ENCODE measurements around the gene CCNA2.

CCNA2 gene

DNA sequence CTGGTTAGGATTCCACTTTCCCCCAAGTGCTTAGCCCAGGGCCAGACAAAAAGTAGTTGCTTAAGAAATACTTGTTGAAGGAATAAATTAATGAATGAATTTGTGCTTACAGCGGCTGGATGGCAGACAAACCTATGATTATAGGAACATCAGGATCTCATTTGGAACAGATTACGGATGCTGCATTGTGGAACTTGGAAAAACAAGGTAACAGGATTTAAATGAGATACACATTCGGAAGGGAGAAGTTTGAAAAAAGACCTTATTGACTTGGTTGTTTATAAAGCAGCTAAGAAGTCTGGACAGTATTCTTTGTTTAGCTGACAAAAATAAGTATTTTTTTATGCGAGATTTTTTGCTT, 22.0 kb downstream of the CCNA2 start:
- no peak for DNase-seq (ENCODE audit: low read depth)

DNA sequence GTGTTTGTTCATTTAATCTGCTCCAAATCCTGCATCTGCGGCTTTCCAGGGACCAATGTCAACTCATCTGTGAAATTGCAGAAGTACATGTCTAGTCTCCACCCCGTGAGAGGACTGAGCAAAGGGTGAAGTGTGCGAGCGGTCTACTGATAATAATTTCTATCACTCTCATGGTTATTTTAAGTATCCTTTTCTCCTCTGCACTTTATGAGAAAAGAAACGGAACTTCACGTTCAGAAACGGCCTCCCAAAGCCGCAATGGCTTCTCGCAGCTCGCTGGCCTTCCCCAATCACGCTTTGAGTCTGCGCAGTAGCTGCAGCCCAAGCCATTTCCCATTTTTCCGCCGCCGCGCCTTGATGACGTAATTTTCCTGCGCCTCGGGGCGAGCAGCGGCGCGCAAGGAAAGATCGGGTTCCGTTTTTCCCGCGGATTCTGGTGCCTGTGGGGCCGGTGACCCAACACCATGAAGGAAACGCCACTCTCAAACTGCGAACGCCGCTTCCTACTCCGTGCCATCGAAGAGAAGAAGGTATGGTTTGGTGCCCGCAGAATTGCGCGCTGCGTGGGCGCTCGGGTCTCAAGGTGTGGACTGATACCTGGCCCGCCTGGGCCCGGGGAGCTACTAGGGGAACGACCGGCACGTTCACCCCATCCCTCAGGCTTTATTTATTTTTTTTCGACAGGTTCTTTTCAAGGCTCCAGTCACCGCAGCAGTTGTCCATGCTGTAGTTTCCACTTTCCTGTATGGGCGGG, 22.5 kb downstream of the CCNA2 start, which contains the start of gene EXOSC9:
Gene EXOSC9 (plus strand): TSS at position 363 of the 754 bp plus-strand sequence. CDS start 102 bp downstream, at position 465.
- peak; percentile 90 for DNase-seq (ENCODE audit: low read depth)

DNA sequence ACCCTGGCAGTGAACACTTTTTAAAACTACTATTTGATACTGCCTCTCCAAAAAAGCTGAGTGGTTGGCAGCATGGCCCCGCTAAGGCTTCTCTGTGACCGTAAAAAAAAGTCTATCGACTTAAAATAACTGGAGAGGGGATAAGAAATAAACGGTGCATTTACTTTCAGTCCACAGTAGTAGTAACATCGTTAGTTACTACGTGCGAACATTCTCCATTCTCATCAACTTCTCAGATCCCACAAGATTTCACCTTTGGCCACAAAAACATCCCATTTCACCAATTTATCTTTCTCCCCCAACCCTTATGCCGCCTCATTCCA, 23.1 kb downstream of the CCNA2 start:
- DNase-seq (ENCODE audit: low read depth) = no peak

DNA sequence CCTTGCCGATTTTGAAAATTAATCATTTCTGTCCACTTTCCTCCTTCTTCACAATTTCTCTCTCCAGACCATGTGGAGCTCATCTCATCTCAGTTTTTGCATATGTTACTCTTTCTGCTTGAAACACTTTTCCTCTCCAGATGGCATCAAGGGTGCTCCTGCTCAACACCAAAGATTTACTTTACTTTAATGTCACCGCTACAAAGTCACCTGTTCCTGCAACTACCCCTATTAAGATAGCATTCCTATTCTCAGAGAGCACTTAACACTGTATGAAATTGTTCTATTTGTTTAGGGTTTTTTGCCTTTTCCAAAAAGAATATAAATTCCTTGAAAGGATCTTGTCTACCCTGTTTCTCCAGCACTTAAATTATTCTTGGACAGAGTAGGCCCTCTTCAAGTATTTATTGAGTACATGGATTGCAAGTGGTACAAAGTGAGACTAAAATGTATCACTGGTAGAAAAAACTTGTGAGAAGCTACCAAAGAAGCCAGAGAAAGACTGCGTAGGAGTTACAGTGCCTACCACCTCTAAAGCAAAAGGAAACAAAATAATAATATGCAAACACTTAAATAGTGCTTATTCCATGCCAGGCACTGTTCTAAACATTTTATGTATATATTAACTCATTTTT, 23.7 kb downstream of the CCNA2 start:
- no peak for DNase-seq (ENCODE audit: low read depth)

DNA sequence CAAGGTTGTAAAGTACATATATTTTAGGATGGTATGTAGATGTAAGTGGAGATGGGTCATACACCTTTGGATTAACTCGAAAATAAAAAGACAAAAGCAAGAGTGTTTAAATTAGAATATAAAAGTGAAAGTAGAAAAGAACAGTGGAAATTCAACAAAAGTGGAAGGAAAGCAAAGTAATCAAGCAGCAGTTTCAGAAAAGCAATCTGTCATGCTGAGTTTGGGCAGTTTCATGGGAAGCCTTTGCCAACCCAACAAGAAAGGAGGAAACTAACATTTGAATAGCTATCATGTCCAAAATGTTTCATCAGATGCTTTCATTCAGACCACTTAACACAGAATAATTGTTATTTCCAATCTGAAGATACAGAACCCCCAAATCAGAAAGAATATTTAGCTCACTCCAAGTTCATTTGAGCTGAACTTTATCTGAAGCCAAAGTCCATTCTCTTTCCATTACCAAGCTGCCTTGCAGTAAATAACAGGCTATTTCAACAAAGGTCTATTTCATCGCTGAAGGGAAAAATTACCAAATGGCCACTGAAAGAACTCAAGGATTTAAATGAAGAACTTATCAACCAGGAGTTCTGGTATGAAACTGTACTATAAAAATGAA, 24.4 kb downstream of the CCNA2 start:
- no peak for DNase-seq (ENCODE audit: low read depth)

DNA sequence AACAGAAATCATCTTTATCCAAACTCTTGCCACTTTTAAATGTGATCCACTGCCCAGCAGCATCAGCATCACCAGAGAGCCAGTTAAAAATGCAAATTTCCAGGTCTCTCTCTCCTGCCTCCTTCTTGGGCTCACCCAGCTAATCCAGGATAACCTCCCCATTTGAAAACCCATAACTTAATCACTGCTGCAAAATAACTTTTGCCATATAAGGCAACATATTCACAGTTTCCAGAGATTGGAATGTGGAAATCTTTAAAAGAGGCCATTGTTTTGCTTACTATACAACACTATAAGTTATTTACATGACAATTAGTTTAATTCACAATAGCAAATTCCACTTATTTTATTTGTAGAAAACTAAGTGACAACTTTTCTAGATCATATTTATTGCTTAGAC, 27.4 kb downstream of the CCNA2 start:
- no peak for DNase-seq (ENCODE audit: low read depth)

DNA sequence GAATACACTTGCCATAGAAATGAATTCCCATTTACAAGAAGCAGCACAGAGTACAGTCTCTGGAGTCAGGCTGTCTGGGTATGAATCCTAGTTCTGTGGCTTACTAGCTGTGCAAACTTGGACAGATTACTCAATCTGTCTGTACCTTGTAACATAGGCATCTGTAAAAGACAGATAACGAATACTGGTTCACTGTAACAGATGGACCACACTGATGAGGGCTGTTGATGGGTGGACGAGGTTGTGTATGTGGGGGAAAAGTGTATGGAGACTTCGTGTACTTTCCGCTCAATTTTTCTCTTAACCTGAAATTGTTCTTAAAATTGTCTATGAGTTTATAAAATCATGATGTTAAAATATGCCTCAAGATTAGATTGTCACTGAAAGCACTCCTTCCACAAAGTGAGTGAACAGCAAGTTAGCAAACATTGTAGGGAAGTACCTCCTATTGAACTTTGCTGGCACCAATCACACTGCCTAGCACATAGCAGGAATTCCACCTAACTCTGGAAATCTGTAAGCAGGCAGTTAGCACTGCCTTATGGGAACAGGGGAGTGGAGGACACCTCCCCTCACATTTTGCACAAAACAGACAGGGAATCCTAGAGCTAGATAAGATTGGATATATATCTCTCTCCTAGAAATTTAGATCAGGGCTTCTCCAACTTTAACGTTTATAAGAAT, 29.0 kb downstream of the CCNA2 start:
- no peak for DNase-seq (ENCODE audit: low read depth)

DNA sequence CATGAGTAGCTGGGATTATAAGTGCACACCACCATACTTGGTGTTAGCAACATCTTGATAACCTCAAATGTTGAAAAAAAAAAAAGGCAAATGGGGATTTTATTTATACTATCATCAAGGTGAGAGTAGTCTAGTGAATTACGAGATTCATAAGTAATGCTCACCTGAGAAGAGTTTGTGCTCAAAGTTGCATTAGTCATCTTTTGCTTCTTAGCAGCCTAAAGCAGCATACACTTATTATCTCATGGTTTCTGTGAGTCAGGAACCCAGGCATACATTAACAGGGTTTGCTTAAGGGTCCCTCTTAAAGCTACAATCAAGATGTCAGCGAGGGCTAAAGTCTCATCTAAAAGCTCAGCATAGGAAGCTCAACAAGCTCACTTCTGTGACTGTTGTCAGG, 30.7 kb downstream of the CCNA2 start:
- DNase-seq (ENCODE audit: low read depth) = no peak

DNA sequence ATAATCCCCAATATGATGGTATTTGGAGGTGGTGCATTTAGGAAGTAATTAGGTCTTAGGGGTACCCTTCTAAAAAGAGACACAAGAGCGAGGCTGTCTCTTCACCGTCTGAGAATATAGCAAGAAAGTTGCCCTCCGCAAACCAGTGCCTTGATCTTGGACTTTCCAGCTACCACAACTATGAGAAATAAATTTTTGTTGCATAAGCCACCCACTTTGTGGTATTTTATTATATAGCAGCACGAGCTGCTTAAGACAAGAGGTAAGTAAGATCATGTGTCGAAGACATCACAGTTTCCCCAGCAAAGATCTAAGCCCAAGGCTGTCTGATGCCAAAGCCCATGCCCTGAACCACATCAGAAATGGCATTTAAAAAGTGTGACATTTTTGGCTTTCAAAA, 32.2 kb downstream of the CCNA2 start:
- DNase-seq (ENCODE audit: low read depth) = no peak

DNA sequence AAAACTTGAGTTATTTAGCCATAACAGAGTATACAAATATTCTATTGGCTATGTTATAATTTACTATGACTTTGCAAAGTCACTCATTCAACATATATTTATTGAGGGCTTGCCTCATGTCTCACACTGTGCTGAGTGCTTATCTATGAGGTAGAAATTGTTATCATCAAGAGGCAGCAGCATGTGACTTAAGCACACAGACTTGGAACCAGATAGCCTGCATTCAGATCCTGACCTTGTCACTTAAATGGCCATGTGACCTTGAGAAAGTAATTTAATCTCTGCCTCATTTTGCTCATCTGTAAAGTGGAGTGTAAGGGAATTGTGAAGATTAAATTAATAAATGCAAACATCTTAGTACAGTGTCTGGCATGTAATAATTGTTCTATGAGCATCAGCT, 32.7 kb downstream of the CCNA2 start:
- no peak for DNase-seq (ENCODE audit: low read depth)

DNA sequence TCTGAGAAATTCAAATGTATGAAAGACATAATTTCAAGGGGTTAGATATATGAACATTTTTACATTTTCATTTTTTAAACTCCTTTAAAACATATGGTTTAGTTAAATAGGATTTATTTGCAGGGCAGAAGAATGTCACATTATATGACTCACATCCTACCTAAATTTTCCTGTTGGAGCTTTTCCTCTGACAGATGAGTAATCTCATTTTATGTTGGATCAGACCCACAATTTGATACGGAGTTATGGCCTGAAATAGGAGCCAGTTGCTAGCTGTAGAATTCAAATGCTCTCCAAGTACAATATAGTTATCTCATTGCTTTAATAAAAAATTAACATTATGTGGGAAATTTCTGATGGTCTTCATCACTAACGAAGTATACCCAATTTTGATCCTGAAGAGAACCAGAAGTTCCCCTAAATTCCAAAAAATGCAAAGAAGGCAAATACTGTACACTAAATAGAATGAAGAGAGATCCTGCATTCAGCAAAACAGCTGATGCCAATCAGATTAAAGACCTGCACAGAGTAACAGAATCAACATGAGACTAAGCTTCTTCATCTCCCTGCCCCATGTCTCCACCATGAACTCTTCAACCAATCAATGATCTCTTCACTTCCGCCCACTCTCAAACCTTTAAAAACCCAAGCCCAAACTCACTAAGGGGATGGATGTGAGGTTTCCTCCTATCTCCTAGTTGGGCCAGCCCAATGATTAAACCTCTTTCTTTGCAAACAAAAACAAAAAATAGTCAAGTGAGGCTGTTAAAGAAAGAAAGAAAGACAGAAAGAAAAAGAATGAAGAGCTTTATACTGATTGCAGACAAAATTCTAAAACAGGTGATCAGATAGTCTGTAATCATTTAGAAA, 33.5 kb downstream of the CCNA2 start:
- DNase-seq (ENCODE audit: low read depth) = no peak

DNA sequence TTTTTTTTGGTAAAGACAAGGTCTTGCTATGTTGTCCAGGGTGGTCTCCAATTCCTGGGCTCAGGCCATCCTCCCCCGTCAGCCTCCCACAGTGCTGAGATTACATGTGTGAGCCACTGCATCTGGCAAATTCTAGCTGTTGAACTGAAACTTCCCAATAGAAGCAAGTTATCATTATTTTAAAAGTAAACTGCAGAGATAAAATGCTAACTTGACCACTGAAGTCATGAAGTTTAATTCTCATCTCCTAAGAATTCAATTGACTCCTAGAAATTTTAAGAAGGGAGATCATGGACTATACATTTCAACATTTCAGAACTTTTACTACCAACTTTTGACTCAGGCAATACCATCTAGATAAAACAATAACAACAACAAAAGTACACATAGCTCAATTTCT, 34.2 kb downstream of the CCNA2 start:
- no peak for DNase-seq (ENCODE audit: low read depth)

DNA sequence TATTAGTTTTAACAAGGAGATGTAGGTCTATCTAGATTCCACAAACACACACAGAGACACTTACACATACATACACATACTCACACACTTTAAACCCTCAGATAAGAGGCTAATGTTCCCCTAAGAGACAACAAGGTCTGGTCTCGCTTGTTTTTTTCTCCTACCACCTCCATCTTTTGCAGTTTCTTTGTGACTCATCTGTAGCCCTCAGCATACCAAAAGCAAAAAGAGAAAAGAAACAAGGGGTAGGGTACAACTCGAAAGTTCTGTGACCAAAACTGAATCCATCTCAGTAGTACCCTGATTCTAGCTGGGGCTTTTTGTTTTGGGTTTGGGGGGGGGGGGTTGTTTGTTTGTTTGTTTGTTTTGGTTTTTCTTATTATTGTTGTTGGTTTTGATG, 34.8 kb downstream of the CCNA2 start:
- DNase-seq (ENCODE audit: low read depth) = no peak

DNA sequence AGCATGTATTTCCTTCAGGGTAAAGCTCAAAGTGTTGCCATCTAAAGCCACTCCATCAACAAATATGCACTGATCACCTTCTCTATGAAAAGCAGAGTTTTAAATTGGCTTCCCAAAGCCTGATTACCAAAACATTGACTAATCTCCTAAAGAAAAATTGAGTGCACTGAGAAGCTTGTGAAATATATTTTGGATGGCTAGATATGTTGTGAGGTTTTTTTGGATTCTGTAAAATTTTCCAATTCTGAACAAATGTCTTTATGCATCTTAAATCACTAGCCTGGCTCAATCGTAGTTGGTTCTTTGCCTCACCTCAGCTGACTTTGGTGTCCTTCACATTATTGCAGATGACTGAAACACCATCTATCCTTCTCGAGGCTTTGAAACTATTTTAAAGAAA, 37.5 kb downstream of the CCNA2 start:
- no peak for DNase-seq (ENCODE audit: low read depth)

DNA sequence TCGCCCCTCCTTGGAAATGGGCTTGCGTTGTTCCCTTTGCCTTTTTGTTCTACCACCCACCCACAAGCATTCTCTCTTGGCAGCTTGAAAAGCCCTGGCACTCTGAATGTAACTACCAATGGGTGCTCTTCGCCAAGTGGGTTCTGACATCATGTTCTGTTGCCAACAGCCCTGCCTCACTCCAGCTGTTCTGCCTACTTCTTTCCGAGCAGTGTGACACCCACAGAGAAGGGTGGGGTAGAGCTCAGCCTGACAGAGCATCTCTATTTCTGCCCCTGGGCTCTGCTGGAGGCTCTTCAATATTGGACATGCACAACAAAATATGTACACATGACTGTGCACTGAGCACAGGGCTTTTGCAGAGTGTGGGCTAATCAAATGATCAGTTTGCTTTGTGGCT, 38.2 kb downstream of the CCNA2 start:
- no peak for DNase-seq (ENCODE audit: low read depth)

DNA sequence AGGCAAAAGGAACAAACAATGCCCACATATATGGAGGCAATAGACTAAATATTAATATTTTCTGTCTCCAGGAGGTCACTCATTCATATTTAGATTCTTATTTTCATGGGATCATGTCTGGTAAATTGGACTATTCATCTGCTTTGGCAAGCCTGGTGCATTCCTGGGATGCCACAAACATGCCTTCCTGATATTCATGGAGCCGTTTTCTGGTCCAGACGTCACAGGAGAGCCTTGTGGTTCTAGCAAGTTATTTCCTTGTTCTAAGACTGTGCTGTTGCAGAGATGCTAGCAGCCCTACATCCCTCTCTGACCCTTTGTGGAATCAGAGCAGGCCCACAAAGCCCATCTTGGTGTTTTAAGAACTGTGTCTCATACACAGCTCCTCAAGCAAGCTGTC, 38.7 kb downstream of the CCNA2 start:
- DNase-seq (ENCODE audit: low read depth) = no peak

DNA sequence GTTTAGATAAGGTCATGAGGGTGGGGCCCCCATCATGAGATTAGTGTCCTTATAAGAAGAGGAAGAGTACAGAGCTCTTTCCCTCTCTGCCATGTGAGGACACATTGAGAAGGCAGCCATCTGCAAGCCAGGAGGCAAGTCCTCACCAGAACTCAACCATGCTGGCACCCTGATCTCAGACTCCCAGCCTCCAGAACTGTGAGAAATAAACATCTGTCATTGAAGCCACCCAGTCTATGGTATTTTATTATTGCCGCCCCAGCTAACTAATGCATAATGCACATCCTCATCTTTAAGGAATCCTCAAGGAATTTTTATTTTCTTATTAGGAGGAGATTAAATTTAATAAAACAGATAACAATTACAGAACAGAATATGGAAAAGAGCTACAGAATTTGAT, 39.3 kb downstream of the CCNA2 start:
- no peak for DNase-seq (ENCODE audit: low read depth)

DNA sequence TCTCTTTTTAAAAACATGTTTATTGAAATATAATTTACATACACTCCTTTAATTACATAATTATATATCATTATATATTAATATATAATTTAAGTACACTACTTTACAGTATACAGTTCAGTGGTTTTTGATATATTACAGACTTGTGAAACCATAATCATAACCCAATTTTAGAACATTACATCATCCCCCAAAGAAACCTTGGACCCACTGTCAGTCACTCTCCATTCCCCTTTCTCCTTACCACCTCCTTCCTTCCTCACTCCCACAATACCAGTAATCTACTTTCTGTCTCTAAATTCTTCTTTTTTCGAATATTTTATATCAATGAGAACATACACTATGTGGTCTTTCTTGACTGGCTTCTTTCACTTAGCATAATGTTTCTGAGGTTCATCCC, 40.5 kb downstream of the CCNA2 start:
- DNase-seq (ENCODE audit: low read depth) = no peak

DNA sequence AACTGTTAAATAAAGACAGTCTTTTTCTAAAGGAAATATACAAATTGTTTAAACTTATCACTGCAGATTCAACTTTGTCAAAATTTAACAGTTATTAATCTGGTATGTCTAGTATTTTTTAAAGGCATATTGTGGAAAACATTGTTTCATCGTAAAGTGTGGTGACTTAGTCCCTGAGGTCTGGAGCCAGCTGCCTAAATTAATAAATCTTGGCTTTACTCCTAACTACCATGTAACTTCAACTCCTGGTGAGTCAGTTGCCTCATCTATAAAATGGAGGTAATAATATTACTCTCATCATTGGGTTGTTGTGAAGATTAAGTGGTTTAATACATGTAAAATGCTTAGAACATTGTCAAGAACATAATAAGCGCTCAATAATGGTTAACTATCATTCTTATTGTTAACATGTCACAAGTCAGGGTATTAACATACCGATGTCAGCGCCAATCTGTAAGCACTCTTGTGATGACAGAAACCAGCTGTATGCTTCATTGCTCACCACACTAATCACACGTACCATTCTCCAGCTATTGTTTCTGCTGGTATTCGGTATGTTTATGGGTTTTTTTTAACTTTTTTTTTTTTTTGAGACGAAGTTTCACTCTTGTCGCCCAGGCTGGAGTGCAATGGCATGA, 44.6 kb downstream of the CCNA2 start:
- no peak for DNase-seq (ENCODE audit: low read depth)

DNA sequence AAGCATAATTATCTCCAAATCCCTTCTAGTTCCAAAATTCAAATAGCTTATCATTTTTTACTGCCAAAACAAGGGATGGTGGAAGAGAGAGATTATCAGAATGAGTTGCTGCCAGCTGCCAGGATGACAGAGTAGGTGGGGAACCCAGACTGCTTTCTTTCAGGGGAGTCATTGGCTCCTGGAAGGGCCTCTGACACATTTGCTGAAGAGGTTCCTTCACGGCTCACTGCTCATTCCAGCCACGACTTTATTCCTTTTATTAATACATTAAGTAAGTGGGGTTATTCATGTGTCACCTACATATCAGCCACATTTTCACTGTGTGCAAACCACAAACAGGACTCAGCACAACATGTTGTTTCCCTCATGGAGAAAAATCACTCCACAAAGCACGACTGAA, 46.1 kb downstream of the CCNA2 start:
- no peak for DNase-seq (ENCODE audit: low read depth)

DNA sequence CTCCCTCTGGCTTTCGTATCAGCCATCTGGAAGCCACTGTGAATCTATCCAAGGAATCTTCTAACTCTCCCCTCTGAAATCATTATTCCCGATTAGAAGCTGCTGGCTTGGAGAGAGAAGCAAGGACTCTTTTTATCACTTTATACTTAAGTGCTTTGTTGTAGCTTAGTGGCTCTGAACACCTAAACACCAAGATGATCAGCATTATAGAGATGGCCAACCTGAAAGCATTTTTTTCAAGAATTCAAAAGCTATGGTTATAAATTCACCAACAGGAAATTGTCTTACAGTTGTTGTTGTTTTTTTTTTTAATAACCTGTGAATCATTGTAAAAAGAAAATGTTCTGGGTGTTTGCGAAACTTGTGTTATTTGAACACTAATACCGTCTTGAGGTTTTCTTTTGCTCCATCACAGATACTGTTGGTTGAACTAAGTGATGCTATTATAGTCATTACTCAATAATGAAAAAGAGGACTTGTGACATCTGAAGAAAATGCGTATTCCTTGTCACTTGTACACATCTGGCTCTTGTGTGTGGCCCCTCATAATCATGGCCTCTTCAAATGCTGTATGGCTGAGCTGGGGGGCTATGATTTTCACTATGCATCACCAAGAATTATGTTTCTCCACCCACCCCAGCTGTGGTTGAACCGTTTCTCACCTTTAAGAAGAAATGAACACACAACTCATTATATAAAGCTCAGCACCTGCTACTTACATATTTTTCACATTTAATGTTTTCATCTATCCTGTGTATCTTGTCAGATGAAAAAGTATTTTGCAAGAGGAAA, 46.9 kb downstream of the CCNA2 start:
- no peak for DNase-seq (ENCODE audit: low read depth)

Data from stimulated activated CD8-positive, alpha-beta memory T cell treated with anti-CD3 and anti-CD28 coated beads, Interleukin-12 subunit alpha, Interleukin-12 subunit beta, amount 100 ng/mL, for 1 hour (primary cell).